Liver (tissue), 9 donors: ENCODE measurements around the gene LEF1. TPM values are rescaled to one million over a fixed set of nuclear protein-coding genes. Genes with fewer than 3 reads are reported as not detected.

Experiments used
- DNase-seq: peaks from one replicate; pipeline ENCODE4 v3.0.0-alpha.2; 2017; ENCODE audit warnings: low spot score
- H3K27ac ChIP-seq, 2 donors: one replicate each; pipeline ENCODE4 v1.7.0; 2013; ENCODE audit warnings: inconsistent platforms in 2 of 2, low read length in 2 of 2, control low read depth in 1 of 2, low read depth in 1 of 2, mild to moderate bottlenecking in 1 of 2
- H3K27me3 ChIP-seq, 4 donors: one replicate each; pipeline versions ENCODE4 v1.6.1 to v1.7.0; 2013; ENCODE audit warnings: low read length in 3 of 4, inconsistent platforms in 1 of 4, mild to moderate bottlenecking in 1 of 4, moderate library complexity in 1 of 4; ENCODE audit not compliant: control insufficient read depth in 4 of 4, insufficient read depth in 4 of 4
- H3K36me3 ChIP-seq, 4 donors: one replicate each; pipeline versions ENCODE4 v1.6.1 to v1.7.0; 2013; ENCODE audit warnings: low read length in 3 of 4, mild to moderate bottlenecking in 3 of 4, low read depth in 1 of 4, moderate library complexity in 1 of 4; ENCODE audit not compliant: control insufficient read depth in 4 of 4, insufficient read depth in 3 of 4
- H3K4me1 ChIP-seq, 4 donors: one replicate each; pipeline versions ENCODE4 v1.6.1 to v1.7.0; 2013; ENCODE audit warnings: low read length in 3 of 4, mild to moderate bottlenecking in 3 of 4, moderate library complexity in 1 of 4; ENCODE audit not compliant: control insufficient read depth in 4 of 4, insufficient read depth in 4 of 4
- H3K4me3 ChIP-seq, 3 donors: one replicate each; pipeline versions ENCODE4 v1.6.1 to v1.7.0; 2013; ENCODE audit warnings: low read length in 3 of 3, control low read depth in 1 of 3, low read depth in 1 of 3, mild to moderate bottlenecking in 1 of 3
- H3K9ac ChIP-seq, 2 donors: one replicate each; pipeline ENCODE4 v1.7.0; 2013; ENCODE audit warnings: low read length in 2 of 2, mild to moderate bottlenecking in 2 of 2, moderate library complexity in 2 of 2, control low read depth in 1 of 2, low read depth in 1 of 2
- H3K9me3 ChIP-seq, 4 donors: one replicate each; pipeline versions ENCODE4 v1.6.1 to v1.7.0; 2013; ENCODE audit warnings: low read length in 3 of 4; ENCODE audit not compliant: control insufficient read depth in 4 of 4
- CTCF ChIP-seq: fragments of 150-350 bp; IDR thresholded peaks from 2 replicates; pipeline ENCODE4 v1.5.1; 2017; ENCODE audit warnings: improper control_type of control experiment, low read depth, low read length; ENCODE audit not compliant: missing input control
- EGR1 ChIP-seq, 2 donors: IDR thresholded peaks; 2 replicates each; pipeline ENCODE4 v1.6.1; 2016 to 2018; ENCODE audit warnings: antibody characterized with exemption in 2 of 2, low read depth in 2 of 2
- FOXA2 ChIP-seq: IDR thresholded peaks from 2 replicates; pipeline ENCODE4 v1.6.1; 2016; ENCODE audit warnings: antibody characterized with exemption
- GABPA ChIP-seq, 2 donors: IDR thresholded peaks in 1 of 2; conservative IDR thresholded peaks in 1 of 2; 2 replicates each; pipeline ENCODE4 v1.6.1; 2016; ENCODE audit warnings: antibody characterized with exemption in 2 of 2, mild to moderate bottlenecking in 1 of 2, moderate library complexity in 1 of 2
- HNF4A ChIP-seq, 2 donors: conservative IDR thresholded peaks; 2 replicates each; pipeline ENCODE4 v1.6.1; 2016; ENCODE audit warnings: antibody characterized with exemption in 2 of 2, mild to moderate bottlenecking in 2 of 2
- HNF4G ChIP-seq: IDR thresholded peaks from 2 replicates; pipeline ENCODE4 v1.6.1; 2016; ENCODE audit warnings: antibody characterized with exemption
- JUND ChIP-seq, 2 donors: IDR thresholded peaks; 2 replicates each; pipeline ENCODE4 v1.6.1; 2016; ENCODE audit warnings: antibody characterized with exemption in 2 of 2
- NR2F2 ChIP-seq: IDR thresholded peaks from 2 replicates; pipeline ENCODE4 v1.6.1; 2016; ENCODE audit warnings: antibody characterized with exemption
- RAD21 ChIP-seq, 2 donors: IDR thresholded peaks; 2 replicates each; pipeline ENCODE4 v1.6.1; 2016; ENCODE audit warnings: antibody characterized with exemption in 2 of 2, mild to moderate bottlenecking in 2 of 2
- RXRA ChIP-seq, 2 donors: IDR thresholded peaks; 2 replicates each; pipeline ENCODE4 v1.6.1; 2017 to 2018; ENCODE audit warnings: antibody characterized with exemption in 2 of 2, mild to moderate bottlenecking in 1 of 2
- TAF1 ChIP-seq: conservative IDR thresholded peaks from 2 replicates; pipeline ENCODE4 v1.6.1; 2016; ENCODE audit warnings: antibody characterized with exemption, mild to moderate bottlenecking
- YY1 ChIP-seq: IDR thresholded peaks from 2 replicates; pipeline ENCODE4 v1.6.1; 2016; ENCODE audit warnings: antibody characterized with exemption, mild to moderate bottlenecking
- WGBS: extraction: QIAGEN DNeasy Blood & Tissue Kit; methylation state at CpG from one replicate; pipeline ENCODE4 v1.1.7; 2013; 5-methylcytosine and 5-hydroxymethylcytosine counted together
- polyA plus RNA-seq, 2 donors: library from polyadenylated mRNA; stranded (reverse) in 1 of 2; unstranded in 1 of 2; fragments of 200-250 nt in 1 of 2; fragments of >200 nt in 1 of 2; fragmentation: Nextera tagmentation in 1 of 2; extraction: Ambion mirVana in 1 of 2; gene quantifications; one replicate each; pipeline versions ENCODE4 v1.2.1 to v1.2.3, GENCODE V29; 2013 to 2015
- total RNA-seq, 2 donors: library from RNA; depleted of rRNA; stranded (reverse); fragments of >200 nt; gene quantifications; one replicate each; pipeline ENCODE4 v1.2.3, GENCODE V29; 2014
- TF ChIP-seq, protein P1 (sequence below): IDR thresholded peaks from 2 replicates; pipeline ENCODE4 v1.6.1; 2016; ENCODE audit warnings: antibody characterized with exemption, mild to moderate bottlenecking
- TF ChIP-seq, protein P2 (sequence below): IDR thresholded peaks from 2 replicates; pipeline ENCODE4 v1.6.1; 2016; ENCODE audit warnings: antibody characterized with exemption
- donor health status: healthy.
- donor health status: healthy.
- donor health status: healthy.
- donor health status: healthy.
- donor health status: healthy.

Gene LEF1
- total and polyA plus RNA-seq, 4 donors, result 0.22 to 6.4 (median 0.46) TPM

GRCh38 chr4:108113229-108113628 is 55.5 kb downstream of the LEF1 start (continued):
- TF ChIP-seq, protein P1, sequence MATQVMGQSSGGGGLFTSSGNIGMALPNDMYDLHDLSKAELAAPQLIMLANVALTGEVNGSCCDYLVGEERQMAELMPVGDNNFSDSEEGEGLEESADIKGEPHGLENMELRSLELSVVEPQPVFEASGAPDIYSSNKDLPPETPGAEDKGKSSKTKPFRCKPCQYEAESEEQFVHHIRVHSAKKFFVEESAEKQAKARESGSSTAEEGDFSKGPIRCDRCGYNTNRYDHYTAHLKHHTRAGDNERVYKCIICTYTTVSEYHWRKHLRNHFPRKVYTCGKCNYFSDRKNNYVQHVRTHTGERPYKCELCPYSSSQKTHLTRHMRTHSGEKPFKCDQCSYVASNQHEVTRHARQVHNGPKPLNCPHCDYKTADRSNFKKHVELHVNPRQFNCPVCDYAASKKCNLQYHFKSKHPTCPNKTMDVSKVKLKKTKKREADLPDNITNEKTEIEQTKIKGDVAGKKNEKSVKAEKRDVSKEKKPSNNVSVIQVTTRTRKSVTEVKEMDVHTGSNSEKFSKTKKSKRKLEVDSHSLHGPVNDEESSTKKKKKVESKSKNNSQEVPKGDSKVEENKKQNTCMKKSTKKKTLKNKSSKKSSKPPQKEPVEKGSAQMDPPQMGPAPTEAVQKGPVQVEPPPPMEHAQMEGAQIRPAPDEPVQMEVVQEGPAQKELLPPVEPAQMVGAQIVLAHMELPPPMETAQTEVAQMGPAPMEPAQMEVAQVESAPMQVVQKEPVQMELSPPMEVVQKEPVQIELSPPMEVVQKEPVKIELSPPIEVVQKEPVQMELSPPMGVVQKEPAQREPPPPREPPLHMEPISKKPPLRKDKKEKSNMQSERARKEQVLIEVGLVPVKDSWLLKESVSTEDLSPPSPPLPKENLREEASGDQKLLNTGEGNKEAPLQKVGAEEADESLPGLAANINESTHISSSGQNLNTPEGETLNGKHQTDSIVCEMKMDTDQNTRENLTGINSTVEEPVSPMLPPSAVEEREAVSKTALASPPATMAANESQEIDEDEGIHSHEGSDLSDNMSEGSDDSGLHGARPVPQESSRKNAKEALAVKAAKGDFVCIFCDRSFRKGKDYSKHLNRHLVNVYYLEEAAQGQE, result no peak
- TF ChIP-seq, protein P2, sequence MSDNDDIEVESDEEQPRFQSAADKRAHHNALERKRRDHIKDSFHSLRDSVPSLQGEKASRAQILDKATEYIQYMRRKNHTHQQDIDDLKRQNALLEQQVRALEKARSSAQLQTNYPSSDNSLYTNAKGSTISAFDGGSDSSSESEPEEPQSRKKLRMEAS, result no peak
- no peak for TF ChIP-seq YY1
- no peak for TF ChIP-seq NR2F2

DNA sequence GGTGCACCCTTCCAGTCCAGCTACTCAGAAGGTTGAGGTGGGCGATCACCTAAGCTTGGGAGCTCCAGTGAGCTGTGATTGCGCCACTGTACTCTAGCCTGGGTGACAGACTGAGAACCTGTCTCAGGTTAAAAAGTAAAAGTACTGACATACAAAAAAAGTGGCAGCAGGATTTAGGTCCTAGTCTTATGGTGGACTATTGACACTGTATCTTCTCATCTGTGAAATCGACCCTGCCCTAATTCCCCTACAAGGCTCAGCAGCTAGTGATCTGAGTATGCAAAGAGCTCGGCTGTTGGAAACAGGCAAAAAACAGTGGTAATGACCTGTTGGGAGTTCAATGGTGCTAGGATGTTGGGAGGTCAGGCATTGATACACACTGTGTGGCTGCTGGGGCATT is 57.0 kb downstream of the LEF1 start:
- WGBS, result 89% methylated on average over 4 of the region's 4 CpGs
- Histone ChIP-seq H3K27me3 (peaks cover 0 to 10% (median 4%) of the 10 kb centered on the region in 4 donors), H3K4me1 (no peaks in the 10 kb centered on the region), H3K36me3 (no peaks in the 10 kb centered on the region), H3K27ac (no peak overlapping the region), H3K9me3 (no peaks in the 10 kb centered on the region), H3K4me3 (no peak overlapping the region), H3K9ac (no peak overlapping the region)
- no peak for DNase-seq
- TF ChIP-seq HNF4A (conservative IDR thresholded peaks at IDR 0.05) (no peak), HNF4G (no peak), JUND (IDR thresholded peaks at IDR 0.05) (no peak), RAD21 (IDR thresholded peaks at IDR 0.05) (no peak), NR2F2 (no peak), GABPA (IDR thresholded peaks at IDR 0.05 in 1 of 2, conservative IDR thresholded peaks at IDR 0.05 in 1 of 2) (no peak), RXRA (IDR thresholded peaks at IDR 0.05) (no peak), CTCF (no peak), YY1 (no peak), TAF1 (no peak), EGR1 (IDR thresholded peaks at IDR 0.05; ENCODE audit: low read depth in 2 of 2) (no peak), FOXA2 (no peak)
- TF ChIP-seq, protein P1, result no peak
- TF ChIP-seq, protein P2, result no peak
